GM19438 (cell line): ENCODE data around the gene S100A1.
"Not testable (repeated sequence)": the region's sequence is repeated elsewhere in the genome, so short reads cannot be mapped to it uniquely, and the experiment has no call there.

ENCODE experiments used
- ATAC-seq: cut with Tn5 transposase; IDR thresholded peaks from one replicate; pipeline ENCODE4 v1.9.1; 2021; ENCODE audit warnings: low read depth; ENCODE audit not compliant: unreplicated experiment

Gene S100A1

GRCh38 chr1:153629971-153630370, 1.7 kb downstream of the S100A1 start:
- ATAC-seq: no peak

- no peak for ATAC-seq
Measured at GRCh38 chr1:153630384-153630783, 2.1 kb downstream of the S100A1 start.

GRCh38 chr1:153631047-153632022, 3.1 kb downstream of the S100A1 start:
- no peak for ATAC-seq

- no peak for ATAC-seq
Measured at GRCh38 chr1:153633161-153633753, 5.0 kb downstream of the S100A1 start.

GRCh38 chr1:153633754-153634665, 5.8 kb downstream of the S100A1 start, which contains the start of gene CHTOP:
CHTOP (plus strand) TSS chr1:153634066; CDS start chr1:153636589, 2,523 bp downstream.
- ATAC-seq: peak; percentile 88

GRCh38 chr1:153635872-153636271, 7.6 kb downstream of the S100A1 start:
- ATAC-seq: no peak

DNA sequence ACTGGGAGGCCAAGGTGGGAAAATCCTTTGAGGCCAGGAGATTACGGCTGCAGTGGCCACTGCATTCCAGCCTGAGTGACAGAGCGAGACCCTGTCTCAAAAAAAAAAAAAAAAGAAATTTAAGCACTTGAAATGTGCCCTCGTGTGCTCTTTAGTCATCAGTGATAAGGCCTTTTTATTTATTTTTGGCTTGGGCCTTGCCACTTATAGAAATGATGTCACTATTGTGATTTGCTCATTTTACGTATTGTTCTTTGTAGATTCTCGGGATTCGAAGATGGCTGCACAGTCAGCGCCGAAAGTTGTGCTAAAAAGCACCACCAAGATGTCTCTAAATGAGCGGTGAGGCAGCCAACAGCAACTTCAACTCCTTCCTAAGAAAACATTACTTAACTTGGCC, 8.1 kb downstream of the S100A1 start:
- ATAC-seq: no peak

- ATAC-seq: no peak
Measured at GRCh38 chr1:153638261-153638660, 10.0 kb downstream of the S100A1 start.

GRCh38 chr1:153639280-153639679, 11.0 kb downstream of the S100A1 start:
- ATAC-seq: no peak

GRCh38 chr1:153640213-153640612, 12.0 kb downstream of the S100A1 start:
- not testable (repeated sequence) for ATAC-seq

GRCh38 chr1:153640861-153641260, 12.6 kb downstream of the S100A1 start:
- no peak for ATAC-seq

DNA sequence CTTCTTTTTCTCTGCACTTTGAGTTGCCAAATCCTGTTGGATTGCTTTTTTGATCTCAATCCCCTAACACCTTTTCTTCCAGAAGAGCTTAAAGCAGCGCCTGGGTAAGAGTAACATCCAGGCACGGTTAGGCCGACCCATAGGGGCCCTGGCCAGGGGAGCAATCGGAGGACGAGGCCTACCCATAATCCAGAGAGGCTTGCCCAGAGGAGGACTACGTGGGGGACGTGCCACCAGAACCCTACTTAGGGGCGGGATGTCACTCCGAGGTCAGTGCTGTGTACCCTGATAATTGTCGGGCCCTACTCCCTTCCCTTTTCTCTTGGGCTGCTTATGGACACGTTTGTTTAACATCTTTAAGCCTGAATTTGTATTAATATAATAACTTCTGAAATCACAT, 13.9 kb downstream of the S100A1 start:
- ATAC-seq: no peak

GRCh38 chr1:153643100-153643499, 14.9 kb downstream of the S100A1 start:
- ATAC-seq: no peak

- no peak for ATAC-seq
Measured at GRCh38 chr1:153643816-153644215, 15.6 kb downstream of the S100A1 start.

GRCh38 chr1:153646672-153647345, 18.6 kb downstream of the S100A1 start:
- ATAC-seq: no peak

DNA sequence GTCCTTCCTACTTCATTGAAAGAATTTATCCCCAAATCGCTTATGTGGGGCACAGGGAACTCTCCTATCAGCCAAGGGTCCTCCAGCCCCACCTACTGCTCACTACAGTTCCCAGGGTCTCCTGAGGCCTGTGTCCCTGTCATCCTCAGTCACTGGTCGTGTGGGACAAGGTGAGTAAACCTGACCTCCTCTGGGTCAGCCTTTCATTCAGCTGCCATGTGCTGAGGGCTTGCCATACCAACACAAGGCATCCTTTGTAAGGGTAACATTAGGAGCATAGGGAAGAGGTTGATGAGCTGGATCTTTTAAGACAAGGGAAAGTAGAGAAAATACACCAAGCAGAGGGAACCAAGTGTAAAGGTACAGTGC, 19.1 kb downstream of the S100A1 start:
- ATAC-seq: no peak

- ATAC-seq: no peak
Measured at GRCh38 chr1:153648000-153648643, 19.9 kb downstream of the S100A1 start.

DNA sequence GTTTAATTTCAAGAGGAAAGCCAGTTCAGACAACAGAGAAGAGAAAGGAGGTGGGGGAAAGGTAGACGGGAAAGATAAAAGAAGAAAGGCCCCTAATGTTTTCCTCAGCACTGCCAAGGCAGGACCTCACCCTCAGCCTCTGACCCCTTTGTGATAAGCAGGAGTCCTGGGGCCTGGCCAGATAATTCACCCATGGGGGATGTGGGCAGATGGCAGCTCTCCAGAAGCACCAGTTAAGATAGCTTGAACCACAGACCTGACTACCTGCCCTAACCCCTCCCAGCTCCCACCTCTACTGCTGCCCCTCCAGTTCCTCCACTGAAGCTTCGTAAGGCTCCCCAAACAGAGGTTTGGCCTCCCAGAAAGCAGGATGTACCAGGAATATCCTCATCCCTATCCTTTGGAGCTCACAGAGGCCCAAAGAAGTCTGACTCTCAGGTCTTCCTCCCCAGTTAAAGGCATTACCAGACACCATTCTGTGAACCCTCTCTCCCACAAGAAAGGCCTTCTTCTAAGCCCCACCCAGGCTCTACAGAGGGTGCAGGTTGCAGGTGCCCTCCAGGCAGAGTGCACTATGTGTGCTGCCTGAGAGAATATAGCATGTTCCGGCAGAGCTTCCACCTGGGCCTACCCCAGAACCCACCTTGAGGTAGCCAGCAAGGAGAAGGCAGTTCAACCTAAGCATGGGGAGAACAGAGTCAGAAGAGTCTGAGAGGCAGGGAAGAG, 21.1 kb downstream of the S100A1 start:
- ATAC-seq: no peak

- no peak for ATAC-seq
Measured at GRCh38 chr1:153649863-153650235, 21.6 kb downstream of the S100A1 start.
